Endothelial cell (in vitro differentiated cells): Measurements from ENCODE around the gene HTR3D. TPM values are rescaled to one million over a fixed set of nuclear protein-coding genes. Genes with fewer than 3 reads are reported as not detected.

Source experiments
- DNase-seq: peaks from one replicate; pipeline ENCODE4 v3.0.0; 2021; ENCODE audit warnings: low spot score
- H3K27ac Mint-ChIP-seq: one replicate; pipeline ENCODE4 v1.8.0; 2021; ENCODE audit warnings: mixed read lengths, inconsistent platforms; ENCODE audit not compliant: unreplicated experiment
- H3K27me3 Mint-ChIP-seq: one replicate; pipeline ENCODE4 v1.8.0; 2021; ENCODE audit warnings: mild to moderate bottlenecking, moderate library complexity, mixed read lengths, inconsistent platforms; ENCODE audit not compliant: unreplicated experiment
- H3K36me3 Mint-ChIP-seq: one replicate; pipeline ENCODE4 v1.8.0; 2021; ENCODE audit warnings: mild to moderate bottlenecking, low read depth, mixed read lengths, inconsistent platforms; ENCODE audit not compliant: unreplicated experiment
- H3K4me1 Mint-ChIP-seq: one replicate; pipeline ENCODE4 v1.8.0; 2021; ENCODE audit warnings: mild to moderate bottlenecking, mixed read lengths, inconsistent platforms; ENCODE audit not compliant: unreplicated experiment
- H3K4me3 Mint-ChIP-seq: one replicate; pipeline ENCODE4 v1.8.0; 2021; ENCODE audit warnings: mild to moderate bottlenecking, mixed read lengths, inconsistent platforms; ENCODE audit not compliant: unreplicated experiment
- H3K9me3 Mint-ChIP-seq: one replicate; pipeline ENCODE4 v1.8.0; 2021; ENCODE audit warnings: mixed read lengths, inconsistent platforms; ENCODE audit not compliant: unreplicated experiment
- total RNA-seq: library from RNA; stranded (reverse); fragmentation: NEBNext Ultra II Directional; extraction: Animal tissue kit (Norgen Biotek cat#: 25700); gene quantifications from one replicate; pipeline ENCODE4 v1.2.1, GENCODE V29; 2021; ENCODE audit not compliant: unreplicated experiment
- TF ChIP-seq, protein P1 (sequence below): fragments of 200-600 bp; sonication (generic); IDR thresholded peaks from one replicate; pipeline ENCODE4 v1.5.0; 2021; ENCODE audit warnings: antibody characterized with exemption; ENCODE audit not compliant: unreplicated experiment

The HTR3D gene
- total RNA-seq, 1 donor from 2014 or later = not detected

DNA sequence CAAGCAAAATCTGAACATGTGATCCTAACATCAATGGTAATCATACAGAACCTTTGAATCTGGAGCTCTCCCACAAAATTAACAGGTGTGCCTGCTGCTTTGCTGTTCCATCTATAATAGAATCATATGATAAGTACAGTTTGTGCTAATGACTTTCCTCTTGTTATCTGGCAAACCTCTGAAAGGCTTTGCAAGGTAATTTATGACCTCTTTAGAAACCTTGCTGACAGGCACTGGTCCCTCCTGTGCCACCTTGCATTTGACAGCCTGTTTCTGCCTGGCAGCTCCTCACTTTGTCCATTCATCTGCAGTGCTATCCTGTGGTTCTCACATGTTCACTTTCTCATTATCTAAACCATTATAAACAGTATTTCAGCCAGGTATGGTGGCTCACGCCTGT, 11.1 kb downstream of the HTR3D start:
- no peak overlapping the region for H3K27ac Mint-ChIP-seq
- TF ChIP-seq, protein P1, sequence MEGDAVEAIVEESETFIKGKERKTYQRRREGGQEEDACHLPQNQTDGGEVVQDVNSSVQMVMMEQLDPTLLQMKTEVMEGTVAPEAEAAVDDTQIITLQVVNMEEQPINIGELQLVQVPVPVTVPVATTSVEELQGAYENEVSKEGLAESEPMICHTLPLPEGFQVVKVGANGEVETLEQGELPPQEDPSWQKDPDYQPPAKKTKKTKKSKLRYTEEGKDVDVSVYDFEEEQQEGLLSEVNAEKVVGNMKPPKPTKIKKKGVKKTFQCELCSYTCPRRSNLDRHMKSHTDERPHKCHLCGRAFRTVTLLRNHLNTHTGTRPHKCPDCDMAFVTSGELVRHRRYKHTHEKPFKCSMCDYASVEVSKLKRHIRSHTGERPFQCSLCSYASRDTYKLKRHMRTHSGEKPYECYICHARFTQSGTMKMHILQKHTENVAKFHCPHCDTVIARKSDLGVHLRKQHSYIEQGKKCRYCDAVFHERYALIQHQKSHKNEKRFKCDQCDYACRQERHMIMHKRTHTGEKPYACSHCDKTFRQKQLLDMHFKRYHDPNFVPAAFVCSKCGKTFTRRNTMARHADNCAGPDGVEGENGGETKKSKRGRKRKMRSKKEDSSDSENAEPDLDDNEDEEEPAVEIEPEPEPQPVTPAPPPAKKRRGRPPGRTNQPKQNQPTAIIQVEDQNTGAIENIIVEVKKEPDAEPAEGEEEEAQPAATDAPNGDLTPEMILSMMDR = no peak
- H3K4me3 Mint-ChIP-seq = no peak overlapping the region
- peaks cover 2% of the 10 kb centered on the region for H3K4me1 Mint-ChIP-seq
- H3K27me3 Mint-ChIP-seq = no peaks in the 10 kb centered on the region
- no peak for DNase-seq
- no peaks in the 10 kb centered on the region for H3K36me3 Mint-ChIP-seq
- H3K9me3 Mint-ChIP-seq = no peaks in the 10 kb centered on the region

DNA sequence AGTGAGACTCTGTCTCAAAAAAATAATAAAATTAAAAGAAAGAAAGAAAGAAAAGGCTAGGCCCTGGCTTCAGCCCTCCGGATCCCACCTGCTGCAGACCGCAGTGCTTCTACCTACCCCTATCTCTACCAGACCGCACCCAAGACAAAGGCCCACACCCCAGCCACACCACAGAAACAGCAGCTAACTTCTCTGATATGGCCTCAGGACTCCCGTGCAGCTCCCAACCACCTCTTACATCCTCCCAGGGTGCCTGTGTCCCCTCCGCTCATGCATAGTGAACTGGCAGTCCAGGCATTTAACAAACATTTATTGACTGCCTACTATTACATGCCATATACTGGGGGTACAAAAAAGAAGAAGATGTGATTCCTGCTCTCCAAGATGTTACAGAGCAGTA, 14.5 kb downstream of the HTR3D start:
- Mint-ChIP-seq H3K27ac (no peak overlapping the region), H3K4me3 (no peak overlapping the region), H3K9me3 (no peaks in the 10 kb centered on the region), H3K4me1 (peaks cover 10% of the 10 kb centered on the region), H3K27me3 (no peaks in the 10 kb centered on the region), H3K36me3 (no peaks in the 10 kb centered on the region)
- TF ChIP-seq, protein P1 = no peak
- DNase-seq = no peak

DNA sequence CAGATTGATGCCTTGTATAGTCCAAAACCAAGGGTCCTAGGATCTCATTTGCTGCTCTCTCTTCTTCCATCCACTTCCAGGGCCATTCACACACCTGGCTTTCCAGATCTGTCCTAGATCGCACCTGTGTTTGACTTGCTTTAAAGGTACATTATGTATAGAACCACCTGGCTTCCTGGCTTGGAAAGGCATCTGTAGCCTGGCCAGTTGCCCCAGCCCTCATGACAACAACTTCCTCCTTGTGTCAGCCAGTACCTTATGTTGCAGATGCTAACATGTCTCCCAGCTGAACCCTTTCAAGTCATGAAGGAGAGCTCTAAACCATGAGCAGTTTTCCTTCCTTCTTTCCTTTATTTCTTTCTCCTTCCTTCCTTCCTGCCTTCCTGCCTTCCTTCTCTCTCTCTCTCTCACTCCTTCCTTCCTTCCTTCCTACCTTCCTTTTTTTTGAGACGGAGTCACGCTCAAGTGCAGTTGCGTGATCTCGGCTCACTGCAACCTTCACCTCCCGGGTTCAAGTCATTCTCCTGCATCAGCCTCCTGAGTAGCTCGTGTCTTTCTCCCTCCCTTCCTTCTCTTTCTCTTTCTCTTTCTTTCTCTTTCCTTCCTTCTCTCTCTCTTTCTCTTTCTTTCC, 18.8 kb downstream of the HTR3D start:
- Mint-ChIP-seq H3K27me3 (peaks cover 2% of the 10 kb centered on the region), H3K9me3 (no peaks in the 10 kb centered on the region), H3K27ac (no peak overlapping the region), H3K4me3 (no peak overlapping the region), H3K36me3 (no peaks in the 10 kb centered on the region), H3K4me1 (peaks cover 7% of the 10 kb centered on the region)
- TF ChIP-seq, protein P1 = no peak
- DNase-seq = no peak

DNA sequence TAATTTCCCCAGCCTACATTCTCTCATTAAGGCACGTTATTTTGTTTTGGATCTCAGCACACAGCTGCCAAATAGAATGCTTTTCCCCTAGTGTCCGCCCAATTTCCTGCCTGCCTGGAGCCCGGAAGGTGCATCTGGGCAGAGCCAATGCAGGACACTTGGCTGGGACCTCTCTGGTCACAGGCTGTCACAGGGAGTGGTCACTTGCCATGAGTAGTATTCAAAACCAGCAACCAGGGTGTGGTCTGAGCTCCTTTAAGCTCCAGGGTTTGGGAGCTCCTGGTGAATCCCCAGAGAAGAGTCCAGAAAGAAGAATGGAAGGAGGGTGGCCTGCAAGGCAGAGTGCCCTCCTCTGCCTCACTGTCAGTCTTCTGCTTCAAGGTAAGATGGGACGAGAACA, 21.2 kb downstream of the HTR3D start, which contains the start of gene HTR3C:
Gene HTR3C, plus strand, starts transcription at position 281 of the 400 bp plus-strand sequence. Its CDS starts 34 bp downstream, at position 315.
- peaks cover 7% of the 10 kb centered on the region for H3K4me1 Mint-ChIP-seq
- H3K36me3 Mint-ChIP-seq = no peaks in the 10 kb centered on the region
- no peak for DNase-seq
- H3K27me3 Mint-ChIP-seq = peaks cover 2% of the 10 kb centered on the region
- no peak within 1 kb of the TSS for H3K27ac Mint-ChIP-seq
- H3K4me3 Mint-ChIP-seq = no peak within 1 kb of the TSS
- TF ChIP-seq, protein P1 = no peak
- H3K9me3 Mint-ChIP-seq = no peaks in the 10 kb centered on the region

DNA sequence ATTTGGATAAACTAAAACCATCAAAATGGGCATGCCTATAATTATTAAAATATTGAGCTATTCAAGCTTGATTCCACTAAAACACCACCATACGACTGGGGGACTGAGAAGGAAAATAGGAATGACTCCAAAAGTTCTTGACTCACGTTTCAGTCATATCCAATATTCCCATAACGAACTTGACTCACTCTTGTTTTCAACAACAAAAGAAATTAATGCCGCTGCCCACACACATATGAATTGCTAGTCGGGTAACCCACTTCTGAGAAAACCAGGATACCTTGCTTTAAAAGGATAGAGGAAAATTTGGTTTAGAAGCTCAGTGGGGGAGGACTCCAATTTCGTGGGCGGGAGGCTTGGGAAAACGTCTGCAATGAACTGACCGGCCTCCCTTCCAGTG, 26.5 kb downstream of the HTR3D start:
- H3K9me3 Mint-ChIP-seq = no peaks in the 10 kb centered on the region
- H3K4me3 Mint-ChIP-seq = no peak overlapping the region
- no peak overlapping the region for H3K27ac Mint-ChIP-seq
- no peaks in the 10 kb centered on the region for H3K36me3 Mint-ChIP-seq
- H3K27me3 Mint-ChIP-seq = no peaks in the 10 kb centered on the region
- DNase-seq = no peak
- H3K4me1 Mint-ChIP-seq = peaks cover 3% of the 10 kb centered on the region
- TF ChIP-seq, protein P1 = no peak
